GM18867 (cell line): ENCODE results near the gene PHRF1.

Source experiments
- ATAC-seq: cut with Tn5 transposase; IDR thresholded peaks from one replicate; pipeline ENCODE4 v1.9.1; 2021; ENCODE audit warnings: mild to moderate bottlenecking, moderate library complexity; ENCODE audit not compliant: unreplicated experiment

Gene PHRF1

GRCh38 chr11:595400-595799 lies 19.1 kb downstream of the PHRF1 start:
- ATAC-seq = no peak

- no peak for ATAC-seq
Observed at GRCh38 chr11:596374-596773, 20.1 kb downstream of the PHRF1 start.

- no peak for ATAC-seq
Observed at GRCh38 chr11:597166-597725, 21.0 kb downstream of the PHRF1 start.

- ATAC-seq = no peak
Observed at GRCh38 chr11:598005-598680, 21.9 kb downstream of the PHRF1 start.

- no peak for ATAC-seq
Observed at GRCh38 chr11:601573-602245, 25.4 kb downstream of the PHRF1 start.

- ATAC-seq = no peak
Observed at GRCh38 chr11:603154-603553, 26.9 kb downstream of the PHRF1 start.

GRCh38 chr11:605286-606129 lies 29.2 kb downstream of the PHRF1 start:
- no peak for ATAC-seq

GRCh38 chr11:606245-606644 lies 30.0 kb downstream of the PHRF1 start:
- ATAC-seq = no peak

GRCh38 chr11:607020-607780 lies 30.9 kb downstream of the PHRF1 start:
- no peak for ATAC-seq

GRCh38 chr11:607971-608659 lies 31.8 kb downstream of the PHRF1 start:
- no peak for ATAC-seq

GRCh38 chr11:608791-609251 lies 32.6 kb downstream of the PHRF1 start:
- ATAC-seq = no peak

GRCh38 chr11:609341-609811 lies 33.1 kb downstream of the PHRF1 start:
- no peak for ATAC-seq

GRCh38 chr11:610146-610801 lies 34.0 kb downstream of the PHRF1 start:
- ATAC-seq = no peak

GRCh38 chr11:611001-611996 lies 35.0 kb downstream of the PHRF1 start:
- ATAC-seq = no peak

GRCh38 chr11:612201-612960 lies 36.1 kb downstream of the PHRF1 start:
- no peak for ATAC-seq

- no peak for ATAC-seq
Observed at GRCh38 chr11:612961-613300, 36.7 kb downstream of the PHRF1 start.

GRCh38 chr11:613369-613968 lies 37.2 kb downstream of the PHRF1 start:
- ATAC-seq = no peak
